NCI-H69 (cell line): ENCODE measurements around the gene GFOD2.

Experiments
- DNase-seq: peaks from one replicate; lab custom pipeline; 2025; lab: John Stamatoyannopoulos, UW

The GFOD2 gene

GRCh38 chr16:67657751-67658518, 61.2 kb downstream of the GFOD2 start:
- no peak for DNase-seq

GRCh38 chr16:67657017-67657608, 62.0 kb downstream of the GFOD2 start:
- no peak for DNase-seq

GRCh38 chr16:67656344-67657016, 62.6 kb downstream of the GFOD2 start:
- DNase-seq = no peak

GRCh38 chr16:67655363-67655762, 63.8 kb downstream of the GFOD2 start:
- no peak for DNase-seq

- DNase-seq = no peak
These were observed 64.7 kb downstream of the GFOD2 start for GRCh38 chr16:67654403-67654911.

GRCh38 chr16:67653789-67654402, 65.2 kb downstream of the GFOD2 start:
- DNase-seq = no peak

- peak; percentile 72 for DNase-seq
These were observed 65.9 kb downstream of the GFOD2 start for GRCh38 chr16:67653128-67653788.

GRCh38 chr16:67652578-67653127, 66.5 kb downstream of the GFOD2 start:
- peak; percentile 67 for DNase-seq

GRCh38 chr16:67651847-67652246, 67.3 kb downstream of the GFOD2 start:
- no peak for DNase-seq

GRCh38 chr16:67651039-67651438, 68.1 kb downstream of the GFOD2 start:
- DNase-seq = no peak

- DNase-seq = no peak
These were observed 69.1 kb downstream of the GFOD2 start for GRCh38 chr16:67650023-67650422.

GRCh38 chr16:67649494-67649931, 69.6 kb downstream of the GFOD2 start:
- no peak for DNase-seq

GRCh38 chr16:67648764-67649407, 70.2 kb downstream of the GFOD2 start:
- DNase-seq = no peak

- no peak for DNase-seq
These were observed 70.9 kb downstream of the GFOD2 start for GRCh38 chr16:67648088-67648763.

GRCh38 chr16:67647681-67648080, 71.4 kb downstream of the GFOD2 start:
- DNase-seq = no peak

GRCh38 chr16:67647111-67647651, 71.9 kb downstream of the GFOD2 start:
- DNase-seq = no peak

- DNase-seq = peak; percentile 29
These were observed 73.6 kb downstream of the GFOD2 start for GRCh38 chr16:67645397-67646121.

- DNase-seq = no peak
These were observed 75.1 kb downstream of the GFOD2 start for GRCh38 chr16:67644038-67644437.
